Suprapubic skin (tissue), 3 donors: Measurements from ENCODE around the gene FNBP1.

Experiments used
- POLR2A ChIP-seq, 2 donors: fragments of 450-650 bp; IDR thresholded peaks; one replicate each; pipeline ENCODE4 v1.6.1; 2017; ENCODE audit warnings: antibody characterized with exemption in 2 of 2, mild to moderate bottlenecking in 2 of 2, moderate library complexity in 2 of 2
- TF ChIP-seq, protein P1 (sequence below), 2 donors: fragments of 200-600 bp in 1 of 2; fragments of 450-650 bp in 1 of 2; sonication (generic) in 1 of 2; IDR thresholded peaks; one replicate each; pipeline ENCODE4 v1.5.1; 2016 to 2019; ENCODE audit warnings: antibody characterized with exemption in 2 of 2, mild to moderate bottlenecking in 1 of 2, moderate library complexity in 1 of 2

DNA sequence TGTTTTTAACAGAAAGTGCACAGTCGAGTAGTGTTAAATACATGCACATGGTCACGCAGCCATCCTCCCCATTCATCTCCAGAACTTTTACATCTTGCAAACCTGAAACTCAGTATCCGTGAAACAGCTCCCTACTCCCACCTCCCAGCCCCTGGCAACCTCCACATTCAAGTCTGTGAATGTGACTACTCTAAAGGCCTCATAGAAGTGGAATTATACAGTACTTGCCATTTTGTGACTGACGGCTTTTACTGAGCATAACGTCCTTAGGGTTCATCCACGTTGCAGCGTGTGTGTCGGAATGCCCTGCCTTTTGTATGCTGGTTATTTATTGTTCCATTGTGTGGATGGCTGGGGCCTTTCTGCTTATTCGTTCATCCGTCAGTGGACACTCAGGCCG is 171.9 kb downstream of the FNBP1 start:
- TF ChIP-seq, protein P1, sequence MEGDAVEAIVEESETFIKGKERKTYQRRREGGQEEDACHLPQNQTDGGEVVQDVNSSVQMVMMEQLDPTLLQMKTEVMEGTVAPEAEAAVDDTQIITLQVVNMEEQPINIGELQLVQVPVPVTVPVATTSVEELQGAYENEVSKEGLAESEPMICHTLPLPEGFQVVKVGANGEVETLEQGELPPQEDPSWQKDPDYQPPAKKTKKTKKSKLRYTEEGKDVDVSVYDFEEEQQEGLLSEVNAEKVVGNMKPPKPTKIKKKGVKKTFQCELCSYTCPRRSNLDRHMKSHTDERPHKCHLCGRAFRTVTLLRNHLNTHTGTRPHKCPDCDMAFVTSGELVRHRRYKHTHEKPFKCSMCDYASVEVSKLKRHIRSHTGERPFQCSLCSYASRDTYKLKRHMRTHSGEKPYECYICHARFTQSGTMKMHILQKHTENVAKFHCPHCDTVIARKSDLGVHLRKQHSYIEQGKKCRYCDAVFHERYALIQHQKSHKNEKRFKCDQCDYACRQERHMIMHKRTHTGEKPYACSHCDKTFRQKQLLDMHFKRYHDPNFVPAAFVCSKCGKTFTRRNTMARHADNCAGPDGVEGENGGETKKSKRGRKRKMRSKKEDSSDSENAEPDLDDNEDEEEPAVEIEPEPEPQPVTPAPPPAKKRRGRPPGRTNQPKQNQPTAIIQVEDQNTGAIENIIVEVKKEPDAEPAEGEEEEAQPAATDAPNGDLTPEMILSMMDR (IDR thresholded peaks at IDR 0.05) = no peak
- no peak for TF ChIP-seq POLR2A (IDR thresholded peaks at IDR 0.05)
